ENCODE results near the gene RTP2.
"Not testable (repeated sequence)": the region's sequence is repeated elsewhere in the genome, so short reads cannot be mapped to it uniquely, and the experiment has no call there.

RTP2 gene

DNA sequence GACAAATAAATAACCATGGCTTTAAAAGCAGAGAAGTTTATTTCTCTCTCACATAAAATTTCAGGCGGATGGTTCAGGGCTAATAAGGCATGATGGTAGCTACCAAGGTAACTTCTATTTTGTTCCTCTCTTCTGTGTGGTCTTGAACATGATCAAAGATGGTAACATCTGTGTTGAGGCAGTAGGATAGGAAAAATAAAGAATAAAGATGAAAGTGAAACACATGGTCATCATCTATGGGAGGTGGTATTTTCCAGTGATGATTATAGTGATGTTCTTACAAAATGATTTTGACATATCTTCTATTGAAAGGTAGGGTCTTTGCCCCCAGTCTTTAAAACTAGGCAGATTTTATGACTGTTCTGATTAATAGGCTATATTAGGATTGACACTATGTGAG lies 17.9 kb downstream of the RTP2 start:
- DNase-seq (ENCODE audit: low read depth), result no peak
- no peak overlapping the region for H3K4me3 ChIP-seq (ENCODE audit: low read depth, low read length)
- in situ Hi-C loops (cut with HindIII; ENCODE audit: low sequenced_read_pairs), result loop anchor here (25.0 kb wide), 1 partner anchor 472 kb away; no protein-coding TSS in a partner anchor
- TF ChIP-seq, protein P1, sequence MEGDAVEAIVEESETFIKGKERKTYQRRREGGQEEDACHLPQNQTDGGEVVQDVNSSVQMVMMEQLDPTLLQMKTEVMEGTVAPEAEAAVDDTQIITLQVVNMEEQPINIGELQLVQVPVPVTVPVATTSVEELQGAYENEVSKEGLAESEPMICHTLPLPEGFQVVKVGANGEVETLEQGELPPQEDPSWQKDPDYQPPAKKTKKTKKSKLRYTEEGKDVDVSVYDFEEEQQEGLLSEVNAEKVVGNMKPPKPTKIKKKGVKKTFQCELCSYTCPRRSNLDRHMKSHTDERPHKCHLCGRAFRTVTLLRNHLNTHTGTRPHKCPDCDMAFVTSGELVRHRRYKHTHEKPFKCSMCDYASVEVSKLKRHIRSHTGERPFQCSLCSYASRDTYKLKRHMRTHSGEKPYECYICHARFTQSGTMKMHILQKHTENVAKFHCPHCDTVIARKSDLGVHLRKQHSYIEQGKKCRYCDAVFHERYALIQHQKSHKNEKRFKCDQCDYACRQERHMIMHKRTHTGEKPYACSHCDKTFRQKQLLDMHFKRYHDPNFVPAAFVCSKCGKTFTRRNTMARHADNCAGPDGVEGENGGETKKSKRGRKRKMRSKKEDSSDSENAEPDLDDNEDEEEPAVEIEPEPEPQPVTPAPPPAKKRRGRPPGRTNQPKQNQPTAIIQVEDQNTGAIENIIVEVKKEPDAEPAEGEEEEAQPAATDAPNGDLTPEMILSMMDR (IDR thresholded peaks at IDR 0.05; ENCODE audit: low read depth, low read length, missing control alignments), result no peak

DNA sequence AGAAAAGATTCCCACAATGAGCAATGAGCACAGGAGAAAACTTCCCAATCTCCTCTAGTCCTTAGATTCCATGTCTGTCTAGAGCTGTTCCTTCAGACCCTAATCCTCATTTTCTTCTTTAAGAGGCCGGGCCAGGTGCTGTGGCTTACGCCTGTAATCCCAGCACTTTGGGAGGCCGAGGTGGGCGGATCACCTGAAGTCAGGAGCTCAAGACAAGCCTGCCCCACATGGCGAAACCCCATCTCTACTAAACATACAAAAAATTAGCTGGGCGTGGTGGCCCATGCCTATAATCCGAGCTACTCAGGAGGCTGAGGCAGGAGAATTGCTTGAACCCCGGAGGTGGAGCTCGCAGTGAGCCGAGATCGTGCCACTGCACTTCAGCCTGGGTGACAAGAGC lies 20.6 kb downstream of the RTP2 start:
- not testable (repeated sequence) for DNase-seq (ENCODE audit: low read depth); H3K4me3 ChIP-seq (ENCODE audit: low read depth, low read length)
- in situ Hi-C loops (cut with HindIII; ENCODE audit: low sequenced_read_pairs), result loop anchor here (25.0 kb wide), 1 partner anchor 469 kb away; no protein-coding TSS in a partner anchor

DNA sequence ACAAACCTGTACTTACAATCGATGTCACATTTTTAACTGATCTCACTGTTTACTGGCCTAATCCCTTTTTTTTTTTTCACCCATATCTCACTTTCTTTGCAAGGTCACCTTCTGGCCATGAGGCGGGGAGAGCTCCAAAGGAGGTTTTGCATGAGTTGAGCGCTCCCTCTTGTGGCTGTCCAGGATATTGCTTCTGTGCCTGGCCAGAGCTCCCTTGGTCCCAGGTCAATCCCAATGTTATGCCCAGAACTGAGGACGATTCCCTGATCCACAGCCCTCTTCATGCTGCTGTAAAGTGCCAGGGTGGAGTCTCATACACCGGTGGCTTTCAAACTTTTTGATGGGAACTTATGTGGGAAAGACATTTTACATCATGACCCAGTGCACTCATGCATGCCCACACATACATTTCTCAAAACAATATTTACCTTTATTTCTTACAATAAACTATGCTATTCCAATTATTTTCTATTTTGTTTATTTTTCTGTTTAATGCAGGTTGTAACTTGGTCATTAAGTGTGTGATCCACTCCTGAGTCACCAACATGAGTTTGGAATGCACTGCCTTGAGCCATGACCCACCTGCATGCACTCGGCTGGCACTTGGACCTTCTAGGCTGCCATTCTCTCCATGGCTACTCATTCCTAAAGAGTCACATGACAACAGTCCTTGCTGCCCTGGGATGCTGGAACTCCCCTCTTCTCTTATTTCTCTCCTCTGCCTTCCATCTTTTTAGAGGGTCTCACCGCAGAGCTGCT lies 22.5 kb downstream of the RTP2 start:
- H3K4me3 ChIP-seq (ENCODE audit: low read depth, low read length), result no peak overlapping the region
- in situ Hi-C loops (cut with HindIII; ENCODE audit: low sequenced_read_pairs), result loop anchor here (10.0 to 25.0 kb wide), 2 partner anchors 365 to 468 kb away; no protein-coding TSS in a partner anchor
- no peak for DNase-seq (ENCODE audit: low read depth)
- TF ChIP-seq, protein P1 (IDR thresholded peaks at IDR 0.05; ENCODE audit: low read depth, low read length, missing control alignments), result peak; percentile 98

DNA sequence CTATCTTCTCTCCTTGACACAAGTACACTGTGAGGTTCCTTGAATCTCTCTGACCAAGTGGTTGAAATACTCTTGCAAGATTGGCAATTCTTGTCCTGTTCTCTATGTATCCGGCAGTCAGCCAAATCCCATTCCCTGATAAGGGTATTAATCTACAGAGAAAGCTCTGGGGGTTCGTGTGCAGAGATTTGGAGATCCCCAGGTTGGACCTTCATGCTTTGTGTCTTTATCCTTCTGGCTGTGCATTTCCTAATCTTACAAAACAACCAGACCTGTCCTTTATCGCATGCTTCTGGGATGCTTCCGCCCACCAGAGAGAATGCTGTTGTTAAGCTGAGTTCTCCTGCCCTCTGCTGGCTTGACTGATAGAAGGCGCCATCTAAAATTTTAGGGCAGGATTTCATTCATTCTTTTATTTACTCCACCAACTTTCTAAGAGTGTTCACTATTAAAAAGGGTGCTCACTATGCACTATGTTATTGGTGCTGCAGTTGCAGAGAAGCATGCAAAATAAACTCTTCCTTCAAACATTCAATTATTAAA lies 23.6 kb downstream of the RTP2 start:
- in situ Hi-C loops (cut with HindIII; ENCODE audit: low sequenced_read_pairs), result loop anchor here (10.0 to 25.0 kb wide), 2 partner anchors 364 to 466 kb away; no protein-coding TSS in a partner anchor
- DNase-seq (ENCODE audit: low read depth), result no peak
- H3K4me3 ChIP-seq (ENCODE audit: low read depth, low read length), result no peak overlapping the region
- TF ChIP-seq, protein P1 (IDR thresholded peaks at IDR 0.05; ENCODE audit: low read depth, low read length, missing control alignments), result peak; percentile 79

DNA sequence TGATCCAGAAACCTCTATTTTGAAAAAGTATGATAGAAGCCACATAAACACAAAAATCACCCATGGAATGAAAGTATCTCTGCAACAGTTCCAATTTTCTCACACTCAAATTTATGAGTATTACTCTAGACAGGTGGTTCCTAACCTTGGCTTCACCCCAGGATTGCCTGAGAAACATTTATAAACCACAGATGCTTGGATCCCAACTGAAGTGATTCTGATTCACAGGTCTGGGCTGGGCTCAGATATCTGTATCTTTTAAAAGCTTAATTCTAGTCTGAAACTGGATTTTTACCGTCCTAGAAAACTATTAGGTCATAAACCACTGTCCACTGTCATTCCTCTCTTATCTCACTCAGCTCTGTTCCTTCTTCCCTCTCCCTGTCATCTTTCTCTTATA lies 24.8 kb downstream of the RTP2 start:
- no peak for DNase-seq (ENCODE audit: low read depth)
- in situ Hi-C loops (cut with HindIII; ENCODE audit: low sequenced_read_pairs), result loop anchor here (10.0 to 25.0 kb wide), 2 partner anchors 363 to 465 kb away; no protein-coding TSS in a partner anchor
- no peak overlapping the region for H3K4me3 ChIP-seq (ENCODE audit: low read depth, low read length)
- TF ChIP-seq, protein P1 (IDR thresholded peaks at IDR 0.05; ENCODE audit: low read depth, low read length, missing control alignments), result no peak

DNA sequence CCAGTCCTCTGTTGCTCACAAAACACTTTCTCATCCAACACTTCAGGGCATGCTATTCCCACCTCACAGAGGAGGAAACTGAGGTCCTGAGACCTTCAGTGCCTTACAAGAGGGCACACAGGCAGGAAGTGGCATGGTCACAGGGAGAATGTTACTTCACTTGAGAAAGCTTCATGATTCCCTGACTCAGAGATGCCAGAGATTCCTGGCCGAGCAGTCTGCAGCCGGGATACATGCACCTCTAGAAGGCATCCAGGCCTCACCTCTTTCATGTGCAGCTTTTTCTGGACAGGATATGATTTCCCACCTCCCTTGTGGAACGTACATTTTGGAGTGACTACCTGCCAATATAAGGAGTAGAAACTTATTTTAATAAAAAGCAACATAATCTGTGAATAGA lies 29.3 kb downstream of the RTP2 start:
- H3K4me3 ChIP-seq (ENCODE audit: low read depth, low read length), result no peak overlapping the region
- no peak for DNase-seq (ENCODE audit: low read depth)
- in situ Hi-C loops (cut with HindIII; ENCODE audit: low sequenced_read_pairs), result loop anchor here (10.0 kb wide), 1 partner anchor 358 kb away; no protein-coding TSS in a partner anchor
- TF ChIP-seq, protein P1 (IDR thresholded peaks at IDR 0.05; ENCODE audit: low read depth, low read length, missing control alignments), result no peak
